Renal pelvis (tissue), 12 donors: Measurements from ENCODE around the gene CYP3A4. TPM values are rescaled to one million over a fixed set of nuclear protein-coding genes. Genes with fewer than 3 reads are reported as not detected.
"Not testable (repeated sequence)": the region's sequence is repeated elsewhere in the genome, so short reads cannot be mapped to it uniquely, and the experiment has no call there.

Source experiments
- DNase-seq: peaks from one replicate; pipeline ENCODE4 v3.0.0-alpha.2; 2013
- long read RNA-seq, 16 experiments: transcript quantifications; one replicate each; lab custom pipeline, GENCODE V29; 2026
- polyA plus RNA-seq, 3 donors: library from polyadenylated mRNA; unstranded; fragments of 120-200 nt; gene quantifications; one replicate each; pipeline ENCODE4 v1.2.1, GENCODE V29; 2013; ENCODE audit not compliant: insufficient read length in 3 of 3

CYP3A4 gene
- under 1 TPM; 0.20 to 0.49 (median 0.36) TPM for polyA plus RNA-seq
- long read RNA-seq, donor 1: 0 reads
- long read RNA-seq, donor 2: 0 reads
- long read RNA-seq, donor 3: 0 reads
- long read RNA-seq, donor 4: 0 reads
- long read RNA-seq, donor 5: 0 reads
- long read RNA-seq, donor 6: 0 reads
- long read RNA-seq, donor 7: 0 reads
- long read RNA-seq, donor 8: 0 reads
- long read RNA-seq, donor 9: 0 reads
- long read RNA-seq, donor 10: 0 reads
- long read RNA-seq, donor 11: 0 reads
- long read RNA-seq, donor 12: 0 reads
- long read RNA-seq, donor 13: 0 reads
- long read RNA-seq, donor 14: 0 reads
- long read RNA-seq, donor 15: 0 reads
- long read RNA-seq, donor 16: 0 reads

DNA sequence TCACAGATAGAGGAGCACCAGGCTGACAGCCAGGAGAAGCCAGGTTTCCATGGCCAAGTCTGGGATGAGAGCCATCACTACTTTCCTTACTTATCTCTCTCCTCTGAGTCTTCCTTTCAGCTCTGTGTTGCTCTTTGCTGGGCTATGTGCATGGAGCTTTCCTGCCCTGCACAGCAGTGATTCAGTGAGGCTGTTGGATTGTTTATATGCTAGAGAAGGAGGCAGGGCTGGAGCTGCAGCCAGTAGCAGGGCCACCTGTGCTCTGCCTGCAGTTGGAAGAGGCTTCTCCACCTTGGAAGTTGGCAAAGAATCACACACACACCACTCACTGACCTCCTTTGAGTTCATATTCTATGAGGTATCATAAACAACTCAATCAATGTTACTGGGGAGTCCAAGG lies at the start of gene CYP3A4:
Gene CYP3A4, minus strand, starts transcription at position 178 of the 400 bp plus-strand sequence. Its CDS starts 103 bp downstream, at position 75.
- no peak for DNase-seq

DNA sequence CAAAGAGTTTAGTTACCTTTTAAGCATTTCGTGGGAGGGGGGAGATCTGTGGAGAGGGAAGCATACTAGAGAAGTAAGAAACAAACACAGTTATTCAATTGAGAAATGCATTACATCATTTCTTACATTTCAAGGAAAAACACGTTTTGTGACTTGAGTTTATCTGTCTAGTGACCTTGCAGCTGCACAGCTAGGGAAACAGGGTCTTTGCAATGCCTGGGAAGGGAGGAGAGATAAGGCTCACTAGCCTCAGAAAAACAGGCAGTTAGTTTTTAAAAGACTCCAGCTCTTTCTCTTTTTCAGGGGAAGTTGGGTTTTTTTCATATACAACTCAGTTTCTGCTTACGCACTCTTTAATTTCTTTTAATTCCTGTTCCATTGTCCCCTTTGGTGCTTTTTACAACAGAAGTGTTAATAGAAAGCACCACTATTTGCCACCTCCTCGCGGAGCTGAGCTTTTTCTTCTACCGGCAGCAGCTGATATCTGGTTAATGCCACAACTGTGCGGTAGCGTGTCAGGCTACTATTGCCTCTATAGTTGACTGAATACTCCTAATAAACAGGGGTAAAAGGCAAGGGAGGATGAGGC lies 49.4 kb upstream of the CYP3A4 start:
- no peak for DNase-seq

DNA sequence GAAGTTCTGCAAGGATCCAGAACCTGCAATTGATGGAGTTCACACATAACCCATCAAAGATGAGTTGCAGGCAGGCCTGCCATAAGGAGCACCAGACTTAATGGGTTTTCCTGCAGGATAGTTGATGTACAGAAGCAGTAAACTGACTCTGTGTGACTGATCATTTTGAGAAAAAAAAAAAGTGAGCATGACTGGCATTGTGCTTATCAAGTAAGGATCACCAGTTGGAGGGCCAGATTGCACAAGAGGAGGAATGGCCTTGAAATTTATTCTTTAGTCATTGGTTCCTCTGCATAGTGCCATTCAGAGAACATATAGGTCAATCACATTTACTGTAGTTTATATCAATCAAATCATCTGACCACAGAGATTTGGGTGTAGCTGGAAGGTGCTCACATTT lies 47.6 kb upstream of the CYP3A4 start:
- DNase-seq: no peak

DNA sequence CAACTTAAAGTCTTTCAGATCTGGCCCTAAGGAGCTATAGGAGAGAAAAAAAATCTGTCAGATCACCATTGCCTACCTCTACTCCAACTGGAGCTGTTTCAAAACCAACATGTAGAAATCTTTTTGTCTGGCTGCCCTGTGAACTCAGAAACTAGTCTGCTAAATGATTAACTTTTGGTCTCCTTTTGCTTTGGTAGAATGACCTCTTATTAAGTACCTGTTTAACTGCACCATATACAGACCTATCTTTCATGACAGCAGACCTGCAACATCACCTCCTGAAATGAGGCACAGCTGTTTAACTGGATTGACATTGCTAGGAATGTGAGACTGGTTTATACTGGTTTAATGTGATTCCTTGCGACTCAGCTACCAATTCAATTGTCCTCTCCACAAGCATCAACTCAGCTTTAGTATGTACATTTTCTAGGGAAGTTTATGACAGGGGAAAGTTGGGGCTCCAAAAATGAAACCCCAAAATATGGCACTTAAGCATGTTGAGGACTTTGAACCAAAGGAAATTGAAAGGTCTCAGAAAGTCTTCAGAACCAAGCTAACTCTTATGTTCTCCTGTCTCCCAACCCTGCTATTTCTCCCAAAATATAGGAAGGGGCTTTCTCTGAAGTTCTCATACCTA lies 45.7 kb upstream of the CYP3A4 start:
- peak; percentile 21 for DNase-seq

DNA sequence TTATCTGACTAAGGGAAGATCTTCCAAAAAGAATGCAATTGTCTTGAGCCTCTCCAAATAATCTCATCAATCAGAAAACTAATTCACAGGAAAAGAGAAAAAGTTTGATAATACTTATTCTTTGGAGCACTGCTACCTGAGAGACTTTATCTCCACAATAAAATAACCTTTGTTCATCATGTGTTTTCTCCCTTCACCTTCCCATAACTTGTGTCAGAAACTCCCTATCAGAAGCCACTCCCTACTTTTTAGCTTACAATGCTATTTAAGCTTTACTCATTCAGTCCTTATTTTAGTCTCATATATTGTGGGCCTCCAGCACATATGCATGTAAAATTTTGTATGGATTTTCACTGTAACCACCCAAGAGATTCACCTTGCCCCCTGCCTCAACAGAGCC lies 44.8 kb upstream of the CYP3A4 start:
- no peak for DNase-seq

DNA sequence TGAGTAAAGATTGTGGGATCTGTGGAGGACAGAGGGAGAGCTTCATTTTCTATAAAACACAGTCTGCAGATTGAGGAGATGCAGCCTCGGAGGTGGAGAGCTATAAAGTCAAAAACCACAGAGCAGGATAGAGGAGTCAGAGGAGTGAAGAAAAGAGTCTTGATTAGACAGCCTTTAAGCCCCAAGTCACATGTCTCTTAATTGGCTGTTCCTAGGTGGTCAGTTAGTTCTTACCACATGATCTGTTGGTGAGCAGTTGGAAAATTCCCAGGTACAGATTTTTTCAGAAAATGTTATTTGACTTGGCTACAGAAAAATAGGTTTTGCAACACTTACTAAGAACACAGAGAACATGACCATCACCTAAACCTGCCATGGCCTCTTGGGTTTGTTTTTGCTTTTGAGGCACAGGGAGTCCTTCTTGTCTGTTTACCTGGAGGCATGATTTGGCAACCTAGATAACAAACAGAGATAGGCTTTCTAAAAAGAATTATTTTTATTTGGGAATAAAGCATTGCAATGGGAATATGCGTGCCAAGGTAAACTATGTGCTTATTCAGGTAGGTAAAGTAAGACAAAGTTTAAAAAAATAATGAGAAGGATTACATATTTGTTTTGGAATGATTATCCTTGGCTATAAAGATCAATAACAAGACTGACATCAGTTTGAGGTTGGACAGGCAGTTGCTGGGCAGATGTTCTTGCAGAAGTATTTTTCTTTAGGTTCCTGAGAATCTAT lies 43.2 kb upstream of the CYP3A4 start:
- DNase-seq: no peak

DNA sequence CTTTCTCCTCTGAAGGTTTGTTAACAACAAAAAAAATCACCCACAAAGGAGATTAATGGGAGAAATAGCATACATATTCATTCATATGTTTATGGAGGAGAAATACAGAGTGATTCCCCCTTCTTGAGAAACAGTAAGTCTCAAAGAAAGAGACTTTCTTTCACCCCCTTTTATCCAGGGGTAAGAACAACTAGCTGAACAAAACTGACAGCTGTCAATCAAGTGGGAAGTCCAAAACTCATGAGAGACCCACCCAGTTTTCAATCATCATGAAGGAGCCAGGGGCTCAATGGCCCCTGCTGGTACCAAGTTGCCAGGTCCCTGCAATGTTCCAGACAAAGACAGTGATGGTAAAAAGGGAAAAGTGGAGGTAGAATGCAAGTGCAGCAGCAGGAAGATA lies 41.9 kb upstream of the CYP3A4 start:
- DNase-seq: no peak

DNA sequence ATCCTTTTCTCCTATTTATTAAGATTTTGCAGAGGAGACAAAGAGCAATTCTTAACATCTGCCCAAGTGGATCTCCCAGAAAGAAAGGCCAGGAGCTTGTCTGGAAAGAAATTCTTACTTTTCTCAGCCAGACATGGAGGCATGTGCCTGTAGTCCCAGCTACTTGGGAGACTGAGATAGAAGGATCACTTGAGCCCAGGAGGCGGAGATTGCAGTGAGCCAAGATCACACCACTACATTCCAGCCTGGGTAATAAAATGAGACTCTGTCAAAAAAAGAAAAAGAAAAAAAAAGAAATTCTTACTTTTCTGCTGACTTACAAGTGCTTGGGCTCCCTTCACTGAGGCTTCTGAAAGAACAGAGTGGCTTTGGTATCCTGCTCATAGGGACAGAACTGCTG lies 41.5 kb upstream of the CYP3A4 start:
- DNase-seq: no peak

DNA sequence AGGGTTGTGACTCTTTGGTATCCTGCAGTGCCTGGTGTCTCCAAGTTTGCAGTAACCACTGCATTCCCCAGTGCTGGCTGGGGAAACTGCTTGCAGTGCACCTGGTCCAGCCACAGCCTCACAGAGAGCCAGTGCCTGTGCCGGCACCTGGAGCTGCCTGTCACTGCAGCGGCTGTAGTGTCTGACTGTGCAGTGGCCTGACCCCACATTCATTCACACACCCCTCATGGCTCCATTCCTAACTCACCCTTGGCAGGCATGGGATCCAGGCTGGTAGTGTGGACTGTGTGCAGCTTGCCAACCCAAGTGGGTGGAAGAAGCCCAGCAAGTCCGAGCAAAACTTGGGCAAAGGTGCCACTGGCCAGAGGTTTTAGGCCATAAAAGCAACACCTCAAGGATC lies 40.1 kb upstream of the CYP3A4 start:
- no peak for DNase-seq

DNA sequence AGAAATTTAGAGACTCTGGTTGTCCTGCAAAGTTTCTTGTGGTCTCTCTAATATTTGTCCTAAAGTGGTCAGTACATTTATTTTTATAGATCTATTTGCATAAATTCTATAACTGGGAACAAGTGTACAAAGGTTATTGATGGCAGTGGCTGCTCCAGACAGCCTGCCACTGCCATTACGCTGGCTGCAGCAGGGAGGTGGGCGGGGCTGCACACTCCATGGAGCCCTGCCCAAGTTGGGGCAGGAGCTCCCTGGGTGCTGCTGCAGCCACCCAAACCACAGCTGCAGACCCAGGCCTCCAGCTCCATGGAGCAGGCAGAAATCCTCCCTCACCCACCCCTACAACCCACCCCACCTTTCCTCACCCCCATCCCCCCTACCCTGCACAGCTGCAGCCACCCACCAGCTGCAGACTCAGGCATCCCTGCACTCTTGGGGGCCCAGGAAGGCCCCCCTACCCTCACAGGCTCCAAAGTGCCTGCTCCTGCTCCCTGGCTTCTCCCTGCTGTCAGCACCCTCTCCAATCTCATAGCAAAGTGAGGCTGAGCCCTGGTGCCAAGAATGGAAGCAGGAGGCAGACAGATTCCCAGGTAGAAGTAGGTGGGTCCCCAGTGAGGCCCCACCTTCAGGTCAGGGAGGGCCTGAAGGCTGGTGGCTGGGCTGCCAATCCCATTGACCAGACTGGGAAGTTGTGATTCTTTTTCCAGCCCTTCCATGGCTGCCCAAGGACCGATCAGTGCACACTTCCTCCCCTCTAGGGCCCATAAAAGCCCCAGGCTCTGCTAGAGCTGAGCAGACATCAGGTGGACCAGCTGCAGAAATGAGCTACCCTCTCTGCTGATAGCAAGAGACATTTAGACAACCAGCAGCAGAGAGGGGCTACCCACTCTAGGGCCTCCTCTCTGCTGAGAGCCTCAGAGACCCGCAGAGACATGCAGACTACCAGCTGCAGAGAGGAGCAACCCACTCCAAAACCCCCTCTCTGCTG lies 39.0 kb upstream of the CYP3A4 start:
- no peak for DNase-seq

DNA sequence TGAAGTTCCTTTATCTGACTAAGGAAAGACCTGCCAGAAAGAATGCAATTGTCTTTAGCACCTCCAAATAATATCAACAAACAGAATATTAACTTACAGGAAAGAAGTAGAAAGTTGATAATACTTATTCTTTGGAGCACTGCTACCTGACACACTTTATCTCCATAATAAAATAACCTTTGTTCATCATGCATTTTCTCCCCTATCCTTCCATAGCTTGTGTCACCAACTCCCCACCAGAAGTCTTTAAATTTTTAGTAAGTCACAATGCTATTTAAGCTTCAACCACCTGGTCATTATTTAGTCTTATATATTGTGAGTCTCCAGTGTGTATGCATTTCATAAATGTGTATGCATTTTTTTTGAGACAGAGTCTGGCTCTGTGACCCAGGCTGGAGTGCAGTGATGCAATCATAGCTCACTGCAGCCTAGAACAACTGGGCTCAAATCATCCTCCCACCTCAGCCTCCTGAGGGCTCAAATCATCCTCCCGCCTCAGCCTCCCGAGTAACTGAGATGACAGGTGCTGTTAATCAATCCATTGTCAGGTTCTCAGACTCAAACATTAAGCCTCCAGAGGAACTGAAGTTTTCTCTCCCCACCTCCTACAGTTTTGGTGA lies 36.5 kb upstream of the CYP3A4 start:
- no peak for DNase-seq

DNA sequence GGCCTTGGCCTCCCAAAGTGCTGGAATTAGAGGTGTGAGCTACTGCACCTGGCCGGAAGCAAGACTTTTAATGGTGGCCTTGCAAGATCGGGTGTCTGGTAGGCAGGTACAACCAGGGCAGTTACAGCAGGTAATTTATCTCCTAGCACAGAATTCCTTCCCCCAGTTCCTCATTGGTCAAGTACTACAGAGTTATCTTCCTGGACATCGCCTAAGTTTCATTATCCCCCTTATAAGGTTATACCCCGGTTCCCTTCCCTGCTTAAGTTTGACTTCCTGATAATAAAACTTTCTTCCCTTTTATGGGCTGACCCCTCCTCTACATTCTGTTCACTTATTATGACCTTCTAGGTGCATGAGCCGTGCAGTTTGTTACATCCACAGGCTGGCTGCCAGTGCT lies 24.8 kb upstream of the CYP3A4 start:
- no peak for DNase-seq

DNA sequence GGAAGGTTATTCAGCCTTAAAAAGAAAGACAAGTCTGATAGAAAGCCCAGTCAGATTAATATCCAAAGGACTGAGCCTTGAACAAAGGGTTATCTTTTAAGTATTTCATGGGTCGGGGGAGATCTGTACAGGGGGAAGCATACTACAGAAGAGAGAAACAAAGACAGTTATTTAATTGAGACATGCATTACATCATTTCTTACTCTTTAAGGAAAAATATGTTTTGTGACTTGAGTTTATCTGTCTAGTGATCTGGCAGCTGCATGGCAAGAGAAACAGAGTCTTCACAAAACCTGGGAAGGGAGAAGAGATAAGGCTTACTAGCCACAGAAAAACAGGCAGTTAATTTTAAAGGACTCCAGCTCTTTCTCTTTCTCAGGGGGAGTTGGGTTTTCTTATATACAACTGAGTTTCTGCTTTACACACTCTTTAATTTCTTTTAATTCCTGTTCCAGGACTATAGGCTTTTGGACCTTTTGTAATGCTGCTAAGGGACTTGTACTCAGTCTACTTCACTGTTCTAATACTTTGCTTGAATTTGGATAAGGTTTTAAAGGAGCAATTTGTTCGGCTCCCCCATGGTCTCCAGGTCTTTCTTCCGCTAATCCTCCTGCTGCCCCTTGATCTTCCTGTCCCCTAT lies 23.0 kb upstream of the CYP3A4 start:
- DNase-seq: no peak

DNA sequence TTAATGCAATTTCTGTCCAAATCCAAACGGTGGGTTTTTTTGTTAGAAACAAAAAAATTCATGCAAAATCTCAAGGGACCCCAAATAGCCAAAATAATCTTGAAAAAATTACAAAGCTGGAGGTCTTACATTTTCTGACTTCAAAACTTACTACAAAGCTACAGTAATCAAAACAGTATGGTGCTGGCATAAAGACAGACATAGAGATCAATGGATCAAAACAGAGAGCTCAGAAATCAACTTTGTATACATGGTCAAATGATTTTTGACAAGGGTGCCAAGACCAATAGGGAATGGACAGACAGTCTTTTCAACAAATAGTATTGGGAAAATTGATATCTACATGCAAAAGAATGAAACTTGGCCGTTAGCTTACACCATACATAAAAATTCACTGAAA lies 21.7 kb upstream of the CYP3A4 start:
- no peak for DNase-seq

DNA sequence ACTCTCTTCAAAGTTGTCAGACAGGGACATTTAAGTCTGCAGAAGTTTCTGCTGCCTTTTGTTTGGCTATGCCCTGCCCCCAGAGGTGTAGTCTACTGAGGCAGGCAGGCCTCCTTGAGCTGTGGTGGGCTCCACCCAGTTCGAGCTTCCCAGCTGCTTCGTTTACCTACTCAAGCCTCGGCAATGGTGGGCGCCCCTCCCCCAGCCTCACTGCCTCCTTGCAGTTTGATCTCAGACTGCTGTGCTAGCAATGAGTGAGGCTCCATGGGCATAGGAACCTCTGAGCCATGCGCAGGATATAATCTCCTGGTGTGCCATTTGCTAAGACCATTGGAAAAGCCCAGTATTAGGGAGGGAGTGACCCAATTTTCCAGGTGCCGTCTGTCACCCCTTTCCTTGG lies 19.1 kb upstream of the CYP3A4 start:
- not testable (repeated sequence) for DNase-seq

DNA sequence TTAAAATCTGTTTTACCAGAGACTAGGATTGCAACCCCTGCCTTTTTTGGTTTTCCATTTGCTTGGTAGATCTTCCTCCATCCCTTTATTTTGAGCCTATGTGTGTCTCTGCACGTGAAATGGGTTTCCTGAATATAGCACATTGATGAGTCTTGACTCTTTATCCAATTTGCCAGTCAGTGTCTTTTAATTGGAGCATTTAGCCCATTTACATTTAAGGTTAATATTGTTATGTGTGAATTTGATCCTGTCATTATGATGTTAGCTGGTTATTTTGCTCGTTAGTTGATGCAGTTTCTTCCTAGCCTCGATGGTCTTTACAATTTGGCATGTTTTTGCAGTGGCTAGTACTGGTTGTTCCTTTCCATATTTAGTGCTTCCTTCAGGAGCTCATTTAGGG lies 17.4 kb upstream of the CYP3A4 start:
- DNase-seq: not testable (repeated sequence)

DNA sequence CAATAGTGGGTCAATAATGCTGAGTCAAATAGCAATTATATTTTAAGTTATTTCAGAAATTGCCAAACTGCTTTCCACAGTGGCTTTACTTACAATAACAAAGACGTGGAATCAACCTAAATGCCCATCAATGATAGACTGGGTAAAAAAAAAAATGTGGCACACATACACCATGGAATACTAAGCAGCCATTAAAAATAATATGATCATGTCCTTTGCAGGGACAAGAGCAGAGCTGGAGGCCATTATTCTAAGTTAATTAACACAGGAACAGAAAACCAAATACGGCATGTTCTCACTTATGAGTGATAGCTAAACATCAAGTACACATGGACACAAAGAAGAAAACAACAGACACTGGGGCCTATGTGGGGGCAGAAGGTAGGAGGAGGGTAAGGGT lies 15.0 kb upstream of the CYP3A4 start:
- DNase-seq: no peak

DNA sequence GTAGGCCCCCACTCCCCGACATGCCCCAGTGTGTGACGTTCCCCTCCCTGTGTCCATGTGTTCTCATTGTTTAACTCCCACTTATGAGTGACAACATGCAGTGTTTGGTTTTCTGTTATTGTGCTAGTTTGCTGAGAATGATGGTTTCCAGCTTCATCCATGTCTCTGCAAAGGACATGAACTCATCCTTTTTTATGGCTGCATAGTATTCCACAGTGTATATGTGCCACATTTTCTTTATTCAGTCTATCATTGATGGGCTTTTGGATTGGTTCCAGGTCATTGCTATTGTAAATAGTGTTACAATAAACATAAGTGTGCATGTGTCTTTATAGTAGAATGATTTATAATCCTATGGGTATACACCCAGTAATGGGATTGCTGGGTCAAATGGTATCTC lies 11.9 kb upstream of the CYP3A4 start:
- not testable (repeated sequence) for DNase-seq

DNA sequence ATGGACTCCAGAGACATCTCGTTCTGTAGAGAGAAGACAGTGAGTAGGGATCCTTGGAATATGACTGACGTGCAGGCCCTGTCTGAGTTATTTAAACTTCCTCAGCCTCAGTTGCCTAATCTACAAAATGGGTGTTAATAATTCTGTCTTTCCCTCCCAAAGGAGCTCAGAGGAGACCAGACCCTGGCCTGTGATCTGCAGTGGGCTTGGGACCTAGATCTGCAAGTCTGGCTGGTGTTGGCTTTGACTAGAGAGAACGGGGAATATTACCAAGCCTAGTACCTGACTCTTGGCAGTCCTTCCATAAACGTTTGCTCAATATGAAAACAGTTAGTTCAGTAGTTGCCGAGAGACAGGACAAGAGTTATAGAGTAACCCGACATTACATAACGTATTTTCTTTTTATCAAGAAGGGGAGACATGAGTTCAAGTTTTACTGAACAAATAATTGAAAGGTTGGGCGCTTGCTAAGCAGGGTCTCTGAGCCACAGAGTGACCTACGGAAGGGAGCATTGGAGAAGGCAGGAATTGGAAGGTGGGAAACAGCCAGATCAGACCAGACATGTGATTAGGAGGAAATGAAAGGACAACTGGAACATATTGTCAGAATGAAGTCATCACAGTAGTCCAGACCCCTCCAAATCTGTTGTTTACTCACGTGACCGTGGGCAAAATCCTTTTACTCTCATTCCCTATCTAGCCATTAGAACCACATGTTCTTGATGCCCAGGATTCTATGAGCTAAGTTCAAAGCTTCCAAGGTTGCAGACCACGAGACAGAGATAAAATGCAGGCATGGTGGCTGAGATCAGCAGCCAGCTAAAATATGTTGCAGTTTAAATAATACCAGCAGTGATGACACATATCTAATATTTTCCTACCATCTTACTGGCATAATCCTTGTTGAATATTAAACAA lies 10.9 kb upstream of the CYP3A4 start:
- no peak for DNase-seq
